ENCODE data around the gene PPIL6. TPM values are rescaled to one million over a fixed set of nuclear protein-coding genes. Genes with fewer than 3 reads are reported as not detected.

PPIL6 gene
- total and polyA plus RNA-seq, 2 donors from 2014 or later, result 6.0 to 8.4 TPM

DNA sequence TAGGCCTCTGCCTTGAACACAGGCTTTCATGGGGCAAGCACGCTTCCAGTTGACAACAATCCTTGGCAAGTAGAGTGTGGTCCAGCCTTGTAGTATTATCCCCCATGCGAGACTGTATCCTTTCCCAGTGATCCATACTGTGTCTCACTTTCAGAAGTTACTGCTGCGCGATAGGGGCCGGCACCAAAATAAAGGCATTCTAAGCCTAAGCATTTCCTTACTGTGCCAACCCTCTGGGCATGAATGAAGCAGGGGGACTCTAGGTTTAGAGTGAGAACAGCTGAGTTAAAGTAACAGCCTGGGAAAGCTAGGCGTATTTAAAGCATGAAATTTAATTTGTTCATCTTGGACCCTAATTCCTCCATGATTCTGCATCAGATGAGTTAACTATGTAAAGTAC, 97.5 kb downstream of the PPIL6 start:
- TF ChIP-seq, protein P1, sequence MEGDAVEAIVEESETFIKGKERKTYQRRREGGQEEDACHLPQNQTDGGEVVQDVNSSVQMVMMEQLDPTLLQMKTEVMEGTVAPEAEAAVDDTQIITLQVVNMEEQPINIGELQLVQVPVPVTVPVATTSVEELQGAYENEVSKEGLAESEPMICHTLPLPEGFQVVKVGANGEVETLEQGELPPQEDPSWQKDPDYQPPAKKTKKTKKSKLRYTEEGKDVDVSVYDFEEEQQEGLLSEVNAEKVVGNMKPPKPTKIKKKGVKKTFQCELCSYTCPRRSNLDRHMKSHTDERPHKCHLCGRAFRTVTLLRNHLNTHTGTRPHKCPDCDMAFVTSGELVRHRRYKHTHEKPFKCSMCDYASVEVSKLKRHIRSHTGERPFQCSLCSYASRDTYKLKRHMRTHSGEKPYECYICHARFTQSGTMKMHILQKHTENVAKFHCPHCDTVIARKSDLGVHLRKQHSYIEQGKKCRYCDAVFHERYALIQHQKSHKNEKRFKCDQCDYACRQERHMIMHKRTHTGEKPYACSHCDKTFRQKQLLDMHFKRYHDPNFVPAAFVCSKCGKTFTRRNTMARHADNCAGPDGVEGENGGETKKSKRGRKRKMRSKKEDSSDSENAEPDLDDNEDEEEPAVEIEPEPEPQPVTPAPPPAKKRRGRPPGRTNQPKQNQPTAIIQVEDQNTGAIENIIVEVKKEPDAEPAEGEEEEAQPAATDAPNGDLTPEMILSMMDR (IDR thresholded peaks at IDR 0.05; ENCODE audit: borderline replicate concordance, extremely low read depth, insufficient read depth), result no peak
- DNase-seq (no peak), FAIRE-seq (no peak)
- H3K27me3 ChIP-seq (ENCODE audit: control insufficient read depth, insufficient read depth, low read length), result no peaks in the 10 kb centered on the region
- no peaks in the 10 kb centered on the region for H3K9me3 ChIP-seq (ENCODE audit: control insufficient read depth in 2 of 3, insufficient read depth in 1 of 3, low read length in 3 of 3)
- H3K36me3 ChIP-seq (ENCODE audit: control insufficient read depth in 2 of 3, insufficient read depth in 3 of 3, low read length in 3 of 3), result no peaks in the 10 kb centered on the region
- no peak overlapping the region for H3K27ac ChIP-seq (ENCODE audit: low read depth in 2 of 2, low read length in 2 of 2)
- intact Hi-C loops (cut with DNase I), result no loop called here
- H3K9ac ChIP-seq (ENCODE audit: low read length in 3 of 3), result no peak overlapping the region
- peaks cover 0 to 2% (median 0%) of the 10 kb centered on the region in 3 donors for H3K4me1 ChIP-seq (ENCODE audit: control insufficient read depth in 2 of 3, insufficient read depth in 2 of 3, low read depth in 1 of 3, low read length in 3 of 3)
- no peak overlapping the region for H3K4me3 ChIP-seq (ENCODE audit: low read length in 3 of 3)

DNA sequence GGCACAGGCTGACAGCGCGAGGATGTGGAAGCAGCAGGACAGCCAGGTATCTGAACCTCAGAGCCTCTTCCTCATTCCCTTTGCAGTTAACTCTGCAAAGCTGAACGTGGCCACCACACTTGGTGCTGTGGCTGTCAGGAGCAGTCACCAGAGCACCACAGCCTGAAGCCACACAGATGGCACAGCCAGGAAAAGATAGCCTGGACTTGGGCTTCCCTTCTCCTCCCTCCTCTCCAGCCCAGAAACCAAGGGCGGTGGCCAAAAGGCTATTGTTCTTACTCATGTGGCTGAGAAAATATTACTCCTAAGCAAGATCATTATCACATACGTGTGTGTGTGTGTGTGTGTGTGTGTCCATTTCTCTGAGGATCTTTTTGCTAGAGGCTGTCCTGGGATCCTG, 97.9 kb downstream of the PPIL6 start:
- Histone ChIP-seq H3K4me1 (ENCODE audit: control insufficient read depth in 2 of 3, insufficient read depth in 2 of 3, low read depth in 1 of 3, low read length in 3 of 3) (no peaks in the 10 kb centered on the region), H3K4me3 (ENCODE audit: low read length in 3 of 3) (no peak overlapping the region), H3K9me3 (ENCODE audit: control insufficient read depth in 2 of 3, insufficient read depth in 1 of 3, low read length in 3 of 3) (no peaks in the 10 kb centered on the region), H3K27me3 (ENCODE audit: control insufficient read depth, insufficient read depth, low read length) (no peaks in the 10 kb centered on the region), H3K27ac (ENCODE audit: low read depth in 2 of 2, low read length in 2 of 2) (no peak overlapping the region), H3K9ac (ENCODE audit: low read length in 3 of 3) (no peak overlapping the region), H3K36me3 (ENCODE audit: control insufficient read depth in 2 of 3, insufficient read depth in 3 of 3, low read length in 3 of 3) (no peaks in the 10 kb centered on the region)
- TF ChIP-seq, protein P1 (IDR thresholded peaks at IDR 0.05; ENCODE audit: borderline replicate concordance, extremely low read depth, insufficient read depth), result no peak
- DNase-seq (no peak), FAIRE-seq (no peak)
- intact Hi-C loops (cut with DNase I), result no loop called here

DNA sequence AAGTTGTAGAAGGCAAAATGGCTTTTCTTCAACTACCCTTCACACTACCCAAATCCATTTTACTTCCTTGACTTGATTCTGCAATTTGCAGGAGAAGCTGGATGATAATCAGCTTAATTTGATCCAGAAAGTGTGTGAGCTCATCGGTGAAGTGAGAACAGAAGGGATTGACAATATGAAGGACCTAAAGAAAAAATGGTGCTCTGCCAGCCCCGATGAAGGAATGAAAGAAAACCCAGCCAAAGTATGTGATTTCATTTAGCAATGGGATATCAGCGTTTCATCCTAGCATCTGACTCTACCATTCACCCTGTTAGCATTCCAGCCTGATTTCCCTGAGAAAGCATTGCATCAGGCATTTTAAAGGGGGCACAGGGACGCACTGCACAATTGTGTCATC, 99.6 kb downstream of the PPIL6 start:
- H3K27me3 ChIP-seq (ENCODE audit: control insufficient read depth, insufficient read depth, low read length), result no peaks in the 10 kb centered on the region
- H3K4me1 ChIP-seq (ENCODE audit: control insufficient read depth in 2 of 3, insufficient read depth in 2 of 3, low read depth in 1 of 3, low read length in 3 of 3), result no peaks in the 10 kb centered on the region
- intact Hi-C loops (cut with DNase I), result no loop called here
- no peaks in the 10 kb centered on the region for H3K9me3 ChIP-seq (ENCODE audit: control insufficient read depth in 2 of 3, insufficient read depth in 1 of 3, low read length in 3 of 3)
- H3K9ac ChIP-seq (ENCODE audit: low read length in 3 of 3), result no peak overlapping the region
- no peak overlapping the region for H3K4me3 ChIP-seq (ENCODE audit: low read length in 3 of 3)
- no peak for FAIRE-seq
- TF ChIP-seq, protein P1 (IDR thresholded peaks at IDR 0.05; ENCODE audit: borderline replicate concordance, extremely low read depth, insufficient read depth), result no peak
- no peak for DNase-seq
- no peaks in the 10 kb centered on the region for H3K36me3 ChIP-seq (ENCODE audit: control insufficient read depth in 2 of 3, insufficient read depth in 3 of 3, low read length in 3 of 3)
- H3K27ac ChIP-seq (ENCODE audit: low read depth in 2 of 2, low read length in 2 of 2), result no peak overlapping the region

Other genes with a start within 250 kb of the PPIL6 start
- gene CD164, start 58.2 kb downstream of the PPIL6 start, total RNA-seq, result 267 TPM
- 205 TPM for gene CD164, start 58.2 kb downstream of the PPIL6 start, polyA plus RNA-seq (ENCODE audit: insufficient read depth, low read depth, low replicate concordance)
- gene SMPD2, start 96 bp upstream of the PPIL6 start, total RNA-seq, result 17.4 TPM
- gene SMPD2, start 96 bp upstream of the PPIL6 start, polyA plus RNA-seq (ENCODE audit: insufficient read depth, low read depth, low replicate concordance), result 14.7 TPM
- 38.7 TPM for gene MICAL1, start 15.1 kb upstream of the PPIL6 start, total RNA-seq
- gene MICAL1, start 15.1 kb upstream of the PPIL6 start, polyA plus RNA-seq (ENCODE audit: insufficient read depth, low read depth, low replicate concordance), result 13.7 TPM
- gene ZBTB24, start 42.6 kb upstream of the PPIL6 start, total RNA-seq, result 12.0 TPM
- gene ZBTB24, start 42.6 kb upstream of the PPIL6 start, polyA plus RNA-seq (ENCODE audit: insufficient read depth, low read depth, low replicate concordance), result 3.1 TPM

All from kidney (tissue), 14 donors.